DMS153 treated with DMSO at 0.1 percent for 48 hours (cell line): ENCODE results near the gene CDC42BPA.

ENCODE experiments used
- DNase-seq: peaks from one replicate; lab custom pipeline; 2025; ENCODE audit not compliant: unreplicated experiment; lab: John Stamatoyannopoulos, UW

Gene CDC42BPA

DNA sequence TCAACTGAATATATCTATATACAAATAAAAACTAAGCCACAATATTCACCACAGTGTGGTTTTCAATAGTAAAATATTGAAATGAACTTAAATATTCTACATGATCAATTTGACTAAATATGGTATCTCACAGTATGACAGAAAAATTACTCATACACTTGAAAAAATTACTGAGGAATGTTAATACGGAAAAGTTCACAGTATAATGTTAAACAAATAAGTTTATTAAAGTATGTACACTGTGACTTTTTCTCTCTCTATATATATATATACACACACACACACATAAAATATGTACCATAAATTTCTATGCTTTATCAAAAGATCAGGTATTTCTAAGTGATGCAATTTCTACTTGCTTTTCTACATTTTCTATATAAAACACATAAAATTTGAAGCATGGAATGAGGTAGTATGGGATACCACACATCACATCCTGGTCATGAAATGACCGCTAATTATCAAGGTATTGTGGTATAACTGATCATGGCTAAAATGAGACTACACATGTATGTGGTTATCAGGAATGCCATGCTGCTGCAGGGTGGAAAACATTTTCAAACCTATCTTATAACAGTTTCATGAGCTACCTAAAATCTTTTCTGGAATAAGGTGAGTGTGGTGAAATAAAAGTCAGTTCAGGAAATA is 102.3 kb downstream of the CDC42BPA start:
- DNase-seq, result no peak

DNA sequence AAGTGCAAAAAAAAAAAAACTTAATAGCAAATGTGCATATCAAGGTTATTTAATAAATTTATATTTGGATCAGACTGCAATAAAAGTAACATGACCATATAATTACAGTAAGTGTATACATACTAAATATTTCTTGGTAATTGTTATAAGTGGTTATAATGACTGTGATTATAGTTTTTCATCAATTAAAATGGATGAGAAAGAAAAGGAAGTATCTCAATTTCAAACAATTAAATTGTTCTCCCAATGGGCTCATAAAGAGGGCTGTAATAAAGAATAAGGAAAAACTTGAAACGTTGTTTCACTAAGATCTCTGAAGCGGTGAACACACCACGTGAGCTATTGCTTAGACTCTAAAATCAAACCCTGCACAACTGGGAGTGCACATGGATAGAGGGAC is 104.1 kb downstream of the CDC42BPA start:
- no peak for DNase-seq

DNA sequence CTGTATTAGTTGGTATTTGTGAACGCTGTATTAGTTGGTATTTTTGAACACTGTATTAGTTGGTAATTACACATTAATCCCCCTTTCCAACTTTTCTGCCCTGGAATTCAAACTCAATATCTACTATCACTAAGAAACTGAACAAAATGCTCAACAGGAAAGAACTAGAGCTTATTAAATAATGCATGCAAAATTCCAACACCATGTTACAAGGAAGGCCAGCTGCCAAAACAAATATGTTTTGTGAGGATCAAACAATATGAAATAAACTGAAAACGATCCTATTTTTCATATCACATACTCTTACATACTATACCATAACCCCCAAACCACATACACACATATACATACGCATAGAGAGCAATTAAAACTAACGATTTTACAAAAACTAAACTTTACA is 104.9 kb downstream of the CDC42BPA start:
- no peak for DNase-seq

DNA sequence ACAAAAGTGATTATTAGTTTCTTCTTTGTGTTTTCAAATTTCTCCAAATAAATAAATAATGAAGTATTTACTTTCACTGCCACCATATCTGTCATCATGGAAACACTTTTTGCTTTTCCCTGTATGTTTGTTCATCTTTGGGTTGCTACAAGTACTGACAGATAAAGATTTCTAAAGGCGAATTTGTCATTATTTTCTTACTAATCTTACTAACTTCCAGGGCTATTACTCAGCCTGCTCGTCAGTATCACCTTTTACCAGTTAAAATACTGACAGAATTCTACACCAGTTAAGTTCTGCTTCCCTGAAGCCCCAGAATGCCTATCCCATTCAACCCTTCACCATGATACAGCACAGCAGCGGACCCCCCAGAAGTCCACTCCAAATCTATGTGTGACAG is 106.1 kb downstream of the CDC42BPA start:
- no peak for DNase-seq

DNA sequence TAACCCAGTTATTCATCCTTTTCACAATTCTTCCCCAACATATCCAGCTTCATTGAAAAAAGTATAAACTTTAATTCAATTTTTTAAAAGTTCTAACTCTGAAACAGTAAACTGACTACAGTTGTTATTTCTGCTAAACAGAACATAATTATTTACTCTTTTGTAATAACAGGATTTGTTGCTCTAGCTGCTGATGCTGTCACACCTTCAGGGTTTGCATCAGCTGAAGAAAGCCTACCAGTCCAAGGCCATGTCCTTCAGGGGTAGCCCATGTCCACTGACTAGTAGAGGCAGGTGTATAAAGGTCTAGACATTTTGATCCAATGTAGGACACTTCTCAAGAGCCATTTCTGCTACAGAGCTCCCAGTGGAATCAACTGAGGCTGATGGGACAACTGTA is 107.7 kb downstream of the CDC42BPA start:
- DNase-seq, result no peak

DNA sequence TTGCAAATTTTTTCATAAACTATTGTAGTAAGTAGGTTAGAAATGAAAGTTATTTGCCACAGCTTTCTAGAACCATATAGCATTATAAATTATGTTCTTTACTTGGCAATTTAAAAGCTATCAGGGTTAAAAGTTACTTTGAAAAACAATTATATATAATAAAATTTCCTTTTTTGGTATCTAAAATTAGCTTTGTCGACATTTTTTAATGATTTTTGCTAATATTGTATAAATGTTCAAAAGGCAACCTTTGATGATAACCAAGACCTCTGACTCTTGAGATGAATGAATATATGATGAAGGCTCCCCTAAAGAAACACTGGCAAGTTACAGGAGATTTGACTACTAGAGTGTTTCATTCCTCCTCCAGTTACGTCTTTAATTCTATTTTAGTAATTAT is 121.2 kb downstream of the CDC42BPA start:
- DNase-seq, result no peak

DNA sequence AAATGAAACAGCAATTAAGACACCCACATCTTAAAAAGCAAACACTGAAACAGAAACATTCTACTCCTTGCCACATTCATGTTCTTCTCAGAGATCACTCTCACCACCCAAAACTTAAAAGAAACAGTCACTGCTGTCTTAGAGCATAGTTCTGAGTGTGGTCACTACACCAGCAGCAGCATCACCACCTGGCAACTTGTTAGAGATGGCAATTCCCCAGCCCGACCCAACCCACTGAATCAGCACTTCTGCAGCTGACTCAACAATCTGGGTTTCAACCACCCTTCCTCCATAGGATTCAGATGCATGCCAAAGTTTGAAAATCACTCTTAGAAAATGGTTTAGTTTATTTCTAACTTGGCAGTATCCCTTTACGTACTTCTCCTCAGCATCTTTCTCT is 126.1 kb downstream of the CDC42BPA start:
- DNase-seq, result no peak

DNA sequence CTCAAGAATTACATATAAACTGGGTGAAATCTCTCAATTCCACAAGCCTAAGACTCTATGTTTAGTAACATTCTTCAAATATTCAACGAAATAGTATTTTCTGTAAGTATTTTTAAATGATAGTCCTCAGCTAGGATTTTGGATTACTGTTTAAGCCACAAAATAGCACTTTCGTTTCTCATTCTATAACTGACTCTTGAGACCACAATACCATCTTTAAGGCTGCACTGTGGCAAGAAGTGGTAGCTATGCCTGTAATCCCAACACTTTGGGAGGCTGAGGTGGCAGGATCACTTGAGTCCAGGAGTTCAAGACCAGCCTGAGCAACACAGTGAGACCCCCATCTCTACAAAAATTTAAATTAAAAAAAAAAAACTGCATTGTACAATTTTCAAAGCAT is 126.7 kb downstream of the CDC42BPA start:
- DNase-seq, result no peak

DNA sequence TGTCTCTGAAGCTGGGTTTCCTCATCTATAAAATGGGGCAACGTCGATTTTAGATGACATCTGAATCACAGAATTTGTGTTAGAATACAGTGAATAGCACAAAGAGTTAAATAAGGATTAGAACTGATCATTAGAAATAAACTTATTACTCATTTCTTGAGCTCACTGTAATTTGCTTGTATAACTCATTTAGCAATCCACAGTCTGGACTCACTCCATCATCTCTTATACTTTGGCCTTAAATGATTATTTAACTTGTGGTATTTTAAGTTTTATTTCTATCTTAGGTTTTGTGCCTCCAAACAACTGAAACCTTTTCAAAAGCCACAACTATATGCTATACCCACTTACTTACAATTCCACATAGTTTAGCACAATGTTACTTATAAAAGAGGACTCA is 128.0 kb downstream of the CDC42BPA start:
- DNase-seq, result no peak

DNA sequence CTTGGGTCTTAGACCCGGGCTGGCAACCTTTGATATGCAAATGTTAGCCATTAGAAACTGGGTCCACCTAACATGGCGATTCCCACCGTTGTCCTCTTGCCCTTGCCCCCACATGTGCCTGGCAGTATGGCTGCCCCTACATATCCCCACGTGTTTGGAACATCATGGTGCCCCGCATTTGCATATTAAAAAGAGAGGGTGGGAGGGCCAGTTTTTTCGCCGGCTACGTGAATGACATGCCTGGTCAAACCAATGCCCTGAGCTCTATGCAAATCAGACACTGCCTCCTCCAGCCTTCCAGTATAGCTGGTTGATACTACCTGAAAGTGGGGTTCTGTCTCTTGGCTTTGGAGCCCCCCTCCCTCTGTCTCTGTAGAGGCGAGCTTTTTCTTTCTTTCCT is 133.0 kb downstream of the CDC42BPA start:
- no peak for DNase-seq

DNA sequence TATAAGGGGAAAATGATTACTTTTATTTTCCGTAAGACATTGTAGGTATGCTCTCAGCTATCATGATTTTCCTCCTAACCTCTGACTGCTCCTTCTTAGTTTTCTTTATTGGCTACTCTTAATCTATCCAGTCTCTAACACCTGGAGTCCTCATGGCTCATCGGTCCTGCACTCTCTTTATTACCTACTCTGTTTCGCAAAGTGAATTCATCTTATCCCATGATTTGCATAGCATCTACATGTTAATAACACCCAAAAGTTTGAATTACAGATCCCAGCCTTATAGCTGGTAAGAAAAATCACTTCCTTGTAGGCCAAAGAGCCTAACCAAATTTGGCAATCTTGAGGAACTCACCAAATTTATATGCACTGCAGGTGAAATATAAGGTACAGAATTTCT is 136.3 kb downstream of the CDC42BPA start:
- no peak for DNase-seq

DNA sequence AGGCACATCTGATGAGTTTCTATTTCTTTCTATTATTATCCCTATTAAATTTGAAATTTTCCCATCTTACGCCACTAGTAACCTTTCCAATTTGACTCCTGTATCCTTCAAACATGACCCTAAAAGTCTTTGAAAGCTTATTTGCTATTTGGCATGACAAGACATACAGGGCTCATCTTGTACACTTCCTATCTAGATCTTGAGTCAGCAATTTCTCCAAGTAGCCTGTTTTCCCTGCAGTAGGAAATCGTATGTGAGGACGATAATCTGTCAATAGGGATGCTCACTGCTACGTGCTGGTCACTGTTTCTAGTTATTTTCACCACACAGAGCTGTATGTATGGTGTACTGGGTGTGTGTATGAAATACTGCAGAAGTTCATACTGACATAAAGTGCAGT is 142.7 kb downstream of the CDC42BPA start:
- DNase-seq, result no peak

DNA sequence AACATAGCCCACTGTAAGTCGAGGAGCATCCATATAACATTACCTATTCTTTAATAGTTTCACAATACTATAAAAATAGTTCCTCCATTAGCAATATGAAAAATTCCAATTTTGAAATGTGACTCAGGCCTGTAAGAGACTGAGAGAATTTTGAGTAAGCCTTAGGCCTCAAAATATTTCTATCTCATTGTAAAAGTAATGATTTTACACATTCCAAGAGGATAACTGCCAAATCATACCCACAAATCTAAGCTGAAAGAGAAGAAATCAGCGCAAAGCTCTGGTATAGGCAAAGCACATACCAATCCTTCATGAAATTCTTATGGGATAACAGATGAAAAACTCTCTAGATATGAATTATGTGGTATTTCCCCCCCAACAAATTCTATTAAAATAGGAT is 144.1 kb downstream of the CDC42BPA start:
- no peak for DNase-seq

DNA sequence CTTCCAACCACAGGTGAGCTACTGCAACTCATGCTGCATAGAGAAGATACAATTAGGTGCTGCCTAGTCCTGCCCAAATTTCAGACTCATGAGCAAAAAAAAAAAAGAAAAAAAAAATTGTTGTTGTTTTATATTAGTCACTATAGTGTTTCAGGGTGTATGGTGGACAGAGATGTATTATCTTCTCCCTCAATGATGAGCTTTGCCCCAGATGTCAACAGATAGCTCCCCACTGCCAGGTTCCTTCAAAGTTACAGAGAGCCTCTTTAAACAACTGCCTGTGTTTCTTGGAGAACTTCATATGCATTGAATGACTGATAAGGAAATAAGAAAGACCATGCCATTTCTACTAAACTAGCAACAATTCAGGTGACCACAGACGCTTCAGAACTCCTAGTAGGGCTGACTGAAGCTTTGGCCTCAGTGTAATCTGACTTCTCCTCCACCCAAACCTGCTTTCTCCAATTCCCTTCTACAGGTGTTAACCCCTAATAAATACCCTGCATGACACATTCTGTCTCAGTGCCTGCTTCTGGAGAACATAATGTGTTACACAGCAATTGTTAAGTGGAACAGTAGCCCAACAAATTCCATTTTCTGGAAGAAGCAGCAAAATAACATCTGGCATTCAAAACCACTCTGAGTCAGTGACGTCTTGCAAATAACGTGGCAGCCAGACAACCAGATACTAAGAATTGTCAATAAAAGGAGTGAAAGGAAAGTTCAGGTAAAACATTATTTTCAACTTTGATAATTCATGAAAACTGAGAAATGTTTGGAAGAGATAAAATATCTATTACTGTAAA is 147.7 kb downstream of the CDC42BPA start:
- DNase-seq, result no peak

DNA sequence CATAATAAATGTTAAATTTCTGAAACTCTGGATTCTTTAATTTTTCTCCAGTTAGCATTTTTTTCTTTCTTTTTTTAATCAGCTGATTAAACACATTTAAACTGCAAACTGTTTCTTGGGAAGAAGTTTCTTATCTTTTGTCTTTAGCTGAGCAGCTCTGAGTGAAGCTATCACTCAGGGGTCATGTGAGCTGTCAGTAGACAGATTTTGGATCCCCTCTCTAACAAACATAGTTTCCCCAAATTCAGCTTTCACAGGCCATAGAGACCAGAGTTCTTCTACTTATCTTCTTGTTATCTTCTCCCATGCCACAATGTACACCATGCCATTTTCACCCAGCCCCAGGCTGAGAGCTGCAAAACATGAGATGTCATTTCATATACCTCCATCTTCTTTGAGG is 148.9 kb downstream of the CDC42BPA start:
- DNase-seq, result no peak

DNA sequence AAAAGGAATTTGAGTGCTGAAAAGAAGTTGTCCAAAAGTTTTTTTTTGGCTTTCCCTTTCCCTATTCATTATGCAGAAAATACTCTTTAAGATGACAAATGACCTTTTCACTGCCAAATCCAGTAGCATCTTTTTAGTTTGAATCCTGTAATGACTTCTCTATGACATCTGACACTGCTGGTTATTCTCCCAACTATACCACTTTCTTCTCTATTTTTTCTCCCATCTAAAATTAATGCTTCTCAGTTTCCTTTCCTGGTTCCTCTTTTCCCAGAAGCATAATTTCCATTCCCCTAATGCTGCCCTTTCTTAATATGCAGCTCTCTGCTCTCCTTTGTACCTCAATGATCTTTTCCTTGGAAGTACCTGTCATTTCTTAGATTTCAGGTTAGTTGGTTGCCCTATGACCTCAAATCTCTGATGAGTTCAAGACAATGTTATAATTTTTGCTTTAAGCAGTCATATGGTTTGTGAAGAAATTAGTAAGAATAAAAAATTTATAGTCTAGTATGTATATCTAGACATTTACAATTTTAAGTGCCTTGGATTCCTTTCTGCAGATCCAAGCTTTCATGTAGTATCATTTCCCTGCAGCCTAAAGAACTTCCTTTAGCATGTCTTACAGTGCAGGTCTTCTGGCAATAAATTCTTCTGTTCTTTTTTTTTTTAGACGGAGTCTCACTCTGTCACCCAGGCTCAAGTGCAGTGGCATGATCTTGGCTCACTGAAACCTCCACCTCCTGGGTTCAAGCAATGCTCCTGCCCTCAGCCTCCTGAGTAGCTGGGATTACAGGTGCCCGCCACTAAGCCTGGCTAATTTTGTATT is 150.8 kb downstream of the CDC42BPA start:
- no peak for DNase-seq

DNA sequence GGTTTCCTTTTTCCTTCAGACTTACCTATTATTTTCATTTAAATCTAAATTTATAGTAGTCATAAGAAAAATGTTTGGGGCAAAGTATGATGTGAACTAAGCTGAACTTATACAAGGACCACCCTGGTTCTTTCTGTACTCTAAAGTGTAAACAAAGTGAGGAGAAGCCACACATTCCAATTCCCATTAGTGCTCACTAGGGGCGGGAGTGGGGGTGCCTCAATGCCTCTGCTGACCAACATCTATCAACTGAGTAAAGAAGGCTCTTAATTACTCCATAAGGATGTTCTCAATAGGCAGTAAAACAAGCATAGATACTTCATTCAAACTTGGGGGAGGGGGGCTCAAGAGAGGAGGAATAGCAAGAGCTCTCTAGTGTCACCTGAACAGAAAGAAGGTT is 151.7 kb downstream of the CDC42BPA start:
- DNase-seq, result no peak

DNA sequence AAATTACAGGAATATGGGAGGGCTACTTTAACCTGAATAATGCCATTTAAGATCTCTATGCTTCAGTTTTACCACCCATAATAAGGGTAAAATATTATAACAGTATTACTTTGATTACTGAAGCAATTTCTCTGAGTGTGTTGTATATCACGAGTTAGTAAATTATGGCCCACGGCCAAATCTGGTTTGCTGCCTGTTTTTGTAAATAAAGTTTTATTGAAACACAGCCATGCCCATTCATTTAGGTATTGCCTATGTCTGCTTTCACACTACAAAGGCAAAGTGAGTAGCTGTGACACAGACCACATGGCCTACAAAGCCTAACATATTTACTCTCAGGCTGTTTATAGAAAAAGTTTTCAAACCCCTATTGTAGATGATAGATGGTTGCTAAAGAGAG is 156.8 kb downstream of the CDC42BPA start:
- no peak for DNase-seq

DNA sequence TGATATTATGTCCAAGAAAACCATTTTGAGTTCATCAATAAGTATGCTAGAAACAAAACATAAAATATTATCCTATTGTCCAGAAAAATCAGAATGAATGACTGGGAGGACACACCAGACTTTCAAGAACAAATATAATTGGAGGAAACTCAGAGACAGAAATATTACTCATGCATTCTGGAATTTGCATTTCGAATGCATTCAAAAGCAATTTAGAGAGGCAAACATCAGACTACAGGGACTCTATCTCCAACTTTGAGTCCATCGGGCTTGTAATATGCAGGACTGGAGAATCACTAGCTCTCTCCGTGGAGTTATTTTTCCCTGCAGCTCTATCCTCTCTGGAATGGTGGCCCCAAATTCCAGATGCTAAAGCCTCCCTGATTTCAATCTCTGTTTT is 161.8 kb downstream of the CDC42BPA start:
- DNase-seq, result no peak

DNA sequence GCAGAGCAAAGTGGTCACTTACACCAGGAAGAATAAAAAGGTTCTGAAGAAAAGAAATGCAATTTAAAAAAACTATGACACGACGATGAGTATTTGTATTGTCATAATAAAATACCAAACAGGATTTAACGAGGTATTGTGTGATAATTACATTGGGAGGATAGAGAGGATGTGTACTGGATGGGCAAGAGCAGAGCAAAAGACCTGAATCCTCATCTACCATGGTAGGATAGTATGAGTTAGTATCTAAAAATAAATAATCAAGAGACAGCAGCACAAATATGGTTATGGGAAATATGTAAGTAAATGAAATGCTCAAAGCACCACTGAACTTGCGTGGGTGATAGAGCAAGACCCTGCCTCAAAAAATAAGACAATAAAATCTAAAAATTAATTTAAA is 162.6 kb downstream of the CDC42BPA start:
- no peak for DNase-seq

DNA sequence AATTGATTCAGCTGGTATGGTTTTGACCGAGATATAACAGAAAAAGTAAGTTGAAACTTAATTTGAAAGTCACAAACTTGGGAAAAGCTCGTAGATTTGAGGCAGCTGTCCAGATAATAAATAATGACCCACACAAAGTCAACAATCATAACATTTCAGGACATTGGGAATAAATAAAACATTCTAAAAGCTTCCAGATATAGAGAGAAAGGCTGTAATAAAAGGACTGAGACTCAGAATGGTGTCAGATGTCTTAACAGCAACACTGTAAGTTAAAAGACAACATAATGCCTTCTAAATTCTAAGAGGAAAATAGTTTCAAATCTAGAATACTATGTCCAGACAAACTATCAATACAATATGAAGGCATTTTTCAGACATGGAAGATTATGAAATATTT is 163.3 kb downstream of the CDC42BPA start:
- no peak for DNase-seq

DNA sequence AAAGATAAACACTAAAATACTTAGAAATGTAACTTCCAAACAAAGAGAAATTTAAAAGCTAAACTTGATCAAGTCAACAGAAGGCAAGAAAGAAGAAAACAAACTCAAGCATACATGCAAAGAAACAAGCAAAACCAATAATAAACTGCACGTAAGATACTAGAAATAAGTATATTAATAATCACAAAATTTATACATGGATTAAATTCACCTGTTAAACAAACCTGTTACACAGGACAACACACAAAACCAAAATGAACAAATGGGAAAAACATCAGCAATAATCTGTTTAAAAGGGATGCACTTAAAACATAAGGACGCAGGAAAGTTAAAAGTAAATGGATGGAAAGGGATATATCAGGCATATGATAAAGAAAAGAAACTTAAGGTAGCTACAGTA is 165.8 kb downstream of the CDC42BPA start:
- no peak for DNase-seq
